ENCODE data around the gene C4orf50.

DNA sequence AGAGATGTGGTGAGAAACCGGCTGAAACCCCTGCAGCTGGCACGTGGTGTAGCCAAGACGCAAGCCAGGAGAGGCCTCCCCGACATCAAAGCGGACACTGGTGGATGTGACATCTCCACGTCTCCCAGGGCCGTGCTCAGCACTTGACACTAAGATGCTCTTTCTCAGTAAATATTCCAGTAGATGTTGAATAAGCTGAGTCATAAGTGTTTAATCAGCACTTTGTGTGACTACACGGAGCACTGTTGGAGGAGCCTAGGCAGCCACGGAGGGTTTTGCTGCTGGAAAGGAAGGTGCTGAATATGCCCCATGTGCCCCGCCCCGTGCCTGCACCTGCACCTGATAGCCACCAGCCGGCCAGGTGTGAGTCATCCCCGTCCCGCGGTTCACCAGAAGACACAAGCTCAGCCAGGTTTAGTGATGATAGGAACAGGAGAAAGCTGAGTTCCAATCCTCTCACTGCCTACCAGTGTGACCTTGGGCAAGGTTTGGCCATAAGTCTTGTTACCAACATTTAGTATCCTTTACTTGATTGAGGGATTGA lies 29.0 kb upstream of the C4orf50 start:
- TF ChIP-seq POLR2A (IDR thresholded peaks at IDR 0.05): no peak
- TF ChIP-seq, protein P1, sequence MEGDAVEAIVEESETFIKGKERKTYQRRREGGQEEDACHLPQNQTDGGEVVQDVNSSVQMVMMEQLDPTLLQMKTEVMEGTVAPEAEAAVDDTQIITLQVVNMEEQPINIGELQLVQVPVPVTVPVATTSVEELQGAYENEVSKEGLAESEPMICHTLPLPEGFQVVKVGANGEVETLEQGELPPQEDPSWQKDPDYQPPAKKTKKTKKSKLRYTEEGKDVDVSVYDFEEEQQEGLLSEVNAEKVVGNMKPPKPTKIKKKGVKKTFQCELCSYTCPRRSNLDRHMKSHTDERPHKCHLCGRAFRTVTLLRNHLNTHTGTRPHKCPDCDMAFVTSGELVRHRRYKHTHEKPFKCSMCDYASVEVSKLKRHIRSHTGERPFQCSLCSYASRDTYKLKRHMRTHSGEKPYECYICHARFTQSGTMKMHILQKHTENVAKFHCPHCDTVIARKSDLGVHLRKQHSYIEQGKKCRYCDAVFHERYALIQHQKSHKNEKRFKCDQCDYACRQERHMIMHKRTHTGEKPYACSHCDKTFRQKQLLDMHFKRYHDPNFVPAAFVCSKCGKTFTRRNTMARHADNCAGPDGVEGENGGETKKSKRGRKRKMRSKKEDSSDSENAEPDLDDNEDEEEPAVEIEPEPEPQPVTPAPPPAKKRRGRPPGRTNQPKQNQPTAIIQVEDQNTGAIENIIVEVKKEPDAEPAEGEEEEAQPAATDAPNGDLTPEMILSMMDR (IDR thresholded peaks at IDR 0.05): no peak

Data from heart left ventricle (tissue), 13 donors.